Left renal pelvis (tissue), 4 donors: ENCODE data around the gene PPFIBP2. TPM values are rescaled to one million over a fixed set of nuclear protein-coding genes. Genes with fewer than 3 reads are reported as not detected.
"Not testable (repeated sequence)": the region's sequence is repeated elsewhere in the genome, so short reads cannot be mapped to it uniquely, and the experiment has no call there.

Experiments
- DNase-seq, 4 donors: peaks; one replicate each; pipeline ENCODE4 v3.0.0-alpha.2; 2013; ENCODE audit warnings: low read depth in 4 of 4, low spot score in 3 of 4
- polyA plus RNA-seq, 4 donors: library from polyadenylated mRNA; unstranded; fragments of 120-200 nt; gene quantifications; one replicate each; pipeline ENCODE4 v1.2.1, GENCODE V29; 2013; ENCODE audit not compliant: insufficient read length in 4 of 4

The PPFIBP2 gene
- polyA plus RNA-seq, 4 donors = 10.1 to 78.7 (median 59.0) TPM

- DNase-seq = no peak
These were observed 141.7 kb downstream of the PPFIBP2 start for GRCh38 chr11:7655253-7656217.

GRCh38 chr11:7656704-7657103 lies 142.9 kb downstream of the PPFIBP2 start:
- no peak for DNase-seq

GRCh38 chr11:7657306-7658025 lies 143.7 kb downstream of the PPFIBP2 start:
- DNase-seq = peak in 1 of 4 donors; percentile 60

- not testable (repeated sequence) for DNase-seq
These were observed 149.7 kb downstream of the PPFIBP2 start for GRCh38 chr11:7663531-7663930.

- no peak for DNase-seq
These were observed 151.1 kb downstream of the PPFIBP2 start for GRCh38 chr11:7664867-7665266.

GRCh38 chr11:7665473-7666291 lies 151.9 kb downstream of the PPFIBP2 start:
- no peak for DNase-seq

GRCh38 chr11:7666292-7666866 lies 152.6 kb downstream of the PPFIBP2 start:
- no peak for DNase-seq

- no peak for DNase-seq
These were observed 153.7 kb downstream of the PPFIBP2 start for GRCh38 chr11:7667460-7667859.

- no peak for DNase-seq
These were observed 154.7 kb downstream of the PPFIBP2 start for GRCh38 chr11:7668464-7668863.

GRCh38 chr11:7668911-7669310 lies 155.1 kb downstream of the PPFIBP2 start:
- no peak for DNase-seq

GRCh38 chr11:7670641-7671040 lies 156.8 kb downstream of the PPFIBP2 start:
- no peak for DNase-seq

GRCh38 chr11:7671347-7672215 lies 157.8 kb downstream of the PPFIBP2 start:
- DNase-seq = no peak

GRCh38 chr11:7672276-7672959 lies 158.6 kb downstream of the PPFIBP2 start:
- no peak for DNase-seq

GRCh38 chr11:7672960-7673723 lies 159.3 kb downstream of the PPFIBP2 start, which contains the start of gene CYB5R2:
TSS of gene CYB5R2 (minus strand) at chr11:7673500. CDS start at chr11:7672825, 675 bp downstream.
- peak in 1 of 4 donors; percentile 37 for DNase-seq

GRCh38 chr11:7673724-7674434 lies 160.1 kb downstream of the PPFIBP2 start:
- peak in 1 of 4 donors; percentile 46 for DNase-seq

- DNase-seq = no peak
These were observed 161.8 kb downstream of the PPFIBP2 start for GRCh38 chr11:7675631-7676030.

GRCh38 chr11:7677071-7677470 lies 163.3 kb downstream of the PPFIBP2 start:
- no peak for DNase-seq
